GM13977 (cell line): ENCODE measurements around the gene KIAA0232.

Experiments
- DNase-seq: peaks from one replicate; pipeline ENCODE4 v3.0.0; 2012; ENCODE audit warnings: low spot score
- CTCF ChIP-seq: IDR thresholded peaks from 2 replicates; pipeline ENCODE4 v1.5.1; 2012; ENCODE audit warnings: mild to moderate bottlenecking, control low read depth; ENCODE audit not compliant: insufficient read depth; ENCODE audit errors: extremely low read depth, missing control alignments
- in situ Hi-C: fragments of 300-500 bp; cut with MboI; formaldehyde crosslinking; loops from one replicate; pipeline ENCODE4 v1.12.0; 2022; ENCODE audit warnings: low sequenced_read_pairs, low pct_unique_long_range_greater_than_20kb, mixed read lengths, inconsistent platforms; ENCODE audit not compliant: unreplicated experiment

KIAA0232 gene

GRCh38 chr4:6799091-6799490 is 16.6 kb downstream of the KIAA0232 start:
- no peak for TF ChIP-seq CTCF
- DNase-seq = no peak
- in situ Hi-C loops = no loop called here

GRCh38 chr4:6802025-6802424 is 19.5 kb downstream of the KIAA0232 start:
- in situ Hi-C loops = no loop called here
- TF ChIP-seq CTCF = no peak
- DNase-seq = no peak

- TF ChIP-seq CTCF = no peak
- no peak for DNase-seq
Observed at GRCh38 chr4:6802626-6803025, 20.1 kb downstream of the KIAA0232 start.

GRCh38 chr4:6803246-6803645 is 20.7 kb downstream of the KIAA0232 start:
- DNase-seq = no peak
- TF ChIP-seq CTCF = no peak
- in situ Hi-C loops = no loop called here

More at GRCh38 chr4:6802626-6803025, 20.1 kb downstream of the KIAA0232 start:
- in situ Hi-C loops = no loop called here

GRCh38 chr4:6804082-6804752 is 21.7 kb downstream of the KIAA0232 start:
- DNase-seq = no peak
- TF ChIP-seq CTCF = no peak
- in situ Hi-C loops = no loop called here

- TF ChIP-seq CTCF = no peak
- DNase-seq = no peak
- in situ Hi-C loops = no loop called here
Observed at GRCh38 chr4:6806924-6807626, 24.5 kb downstream of the KIAA0232 start.
